Brain pericyte (primary cell): Measurements from ENCODE around the gene EBNA1BP2.
A peak's percentile ranks its signal among the peaks of the same experiment; 100 is the strongest.
"Not testable (repeated sequence)": the region's sequence is repeated elsewhere in the genome, so short reads cannot be mapped to it uniquely, and the experiment has no call there.

ENCODE experiments used
- DNase-seq: peaks from one replicate; pipeline ENCODE4 v3.0.0-alpha.2; 2012; ENCODE audit warnings: low read depth, low spot score

Gene EBNA1BP2

GRCh38 chr1:43171876-43172526 is at the start of gene EBNA1BP2, which contains the start of gene CFAP57:
EBNA1BP2 (minus strand) TSS chr1:43172290; CDS start chr1:43172118, 172 bp downstream.
CFAP57 (plus strand) TSS chr1:43172330; CDS start chr1:43172754, 424 bp downstream.
- DNase-seq = peak; percentile 73

GRCh38 chr1:43221797-43222196 is 49.7 kb upstream of the EBNA1BP2 start:
- DNase-seq = no peak

- DNase-seq = no peak
Observed at GRCh38 chr1:43220905-43221778, 49.1 kb upstream of the EBNA1BP2 start.

- DNase-seq = no peak
Observed at GRCh38 chr1:43217747-43218146, 45.7 kb upstream of the EBNA1BP2 start.

GRCh38 chr1:43214501-43215444 is 42.7 kb upstream of the EBNA1BP2 start:
- no peak for DNase-seq

- not testable (repeated sequence) for DNase-seq
Observed at GRCh38 chr1:43208277-43208676, 36.2 kb upstream of the EBNA1BP2 start.

- no peak for DNase-seq
Observed at GRCh38 chr1:43207229-43207853, 35.3 kb upstream of the EBNA1BP2 start.

- no peak for DNase-seq
Observed at GRCh38 chr1:43206600-43207228, 34.6 kb upstream of the EBNA1BP2 start.

- no peak for DNase-seq
Observed at GRCh38 chr1:43205671-43206070, 33.6 kb upstream of the EBNA1BP2 start.

GRCh38 chr1:43204394-43204793 is 32.3 kb upstream of the EBNA1BP2 start:
- DNase-seq = no peak

GRCh38 chr1:43203859-43204258 is 31.8 kb upstream of the EBNA1BP2 start:
- no peak for DNase-seq

- no peak for DNase-seq
Observed at GRCh38 chr1:43199093-43199726, 27.1 kb upstream of the EBNA1BP2 start.

GRCh38 chr1:43197343-43198127 is 25.4 kb upstream of the EBNA1BP2 start:
- no peak for DNase-seq

GRCh38 chr1:43194509-43194908 is 22.4 kb upstream of the EBNA1BP2 start:
- no peak for DNase-seq

- DNase-seq = no peak
Observed at GRCh38 chr1:43188106-43188505, 16.0 kb upstream of the EBNA1BP2 start.

- DNase-seq = no peak
Observed at GRCh38 chr1:43184995-43185394, 12.9 kb upstream of the EBNA1BP2 start.

GRCh38 chr1:43184388-43184787 is 12.3 kb upstream of the EBNA1BP2 start:
- DNase-seq = no peak

GRCh38 chr1:43177691-43178090 is 5.6 kb upstream of the EBNA1BP2 start:
- no peak for DNase-seq

GRCh38 chr1:43174873-43175272 is 2.8 kb upstream of the EBNA1BP2 start:
- DNase-seq = no peak
